ENCODE data around the gene PDGFB.

- TF ChIP-seq CTCF (IDR thresholded peaks at IDR 0.05) = no peak
- TF ChIP-seq POLR2A (IDR thresholded peaks at IDR 0.05) = no peak
These were observed 63.0 kb downstream of the PDGFB start for GRCh38 chr22:39181778-39182177.
